Measurements from ENCODE around the gene BTN2A1. TPM values are rescaled to one million over a fixed set of nuclear protein-coding genes. Genes with fewer than 3 reads are reported as not detected.

The BTN2A1 gene
- total and polyA plus RNA-seq, 9 of the 15 experiments (the other 6 are each of a cell fraction or from before 2014, with no cell fraction given): 6.7 to 22.1 (median 16.4) TPM

GRCh38 chr6:26452631-26453235 is 5.0 kb upstream of the BTN2A1 start:
- no peak overlapping the region for H3K27ac ChIP-seq (ENCODE audit: extremely low read depth, low read depth, low read length)
- no peak overlapping the region for H2AFZ ChIP-seq (ENCODE audit: low read depth, low read length)
- ChIA-PET CTCF (ENCODE audit: low intra/inter-chr PET ratio) (no interaction called here), POLR2A (interaction anchor here (0.7 to 1.4 kb wide), 2 partner anchors 12 to 21 kb away, joined by 4 read pairs; no protein-coding TSS in a partner anchor)
- BruUV-seq (replicated peaks): no TSS peak
- no peak overlapping the region for H3K4me3 ChIP-seq
- peaks cover 0 to 10% of the 10 kb centered on the region in 2 experiments; a peak in 3 of 5 replicates for H3K4me1 ChIP-seq (replicated peaks in 1 of 2; ENCODE audit: control insufficient read depth in 2 of 2, insufficient read depth in 2 of 2, low read length in 2 of 2)
- H3K4me2 ChIP-seq (ENCODE audit: insufficient read depth, low read length): no peak overlapping the region
- DNase-seq (ENCODE audit: extremely low read depth in 1 of 4, low spot score in 3 of 4) (no peak), ATAC-seq (no peak), FAIRE-seq (no peak)
- H3K79me2 ChIP-seq (ENCODE audit: control insufficient read depth, insufficient read depth, low read length): peaks cover under 1% of the 10 kb centered on the region; the same call in 1 of the 3 replicates
- no peak for TF ChIP-seq HNRNPH1 (optimal IDR thresholded peaks at IDR 0.05; ENCODE audit: low read depth, low read length)
- peak; percentile 21; the same call in 1 of the 2 replicates for TF ChIP-seq TFE3 (CRISPR knock-in tag; IDR thresholded peaks at IDR 0.05)
- in situ Hi-C loops (cut with MboI) (no loop called here), intact Hi-C loops (cut with micrococcal nuclease) (no loop called here)
- H3K9me1 ChIP-seq (ENCODE audit: control insufficient read depth, insufficient read depth, low read length): no peaks in the 10 kb centered on the region
- H4K20me1 ChIP-seq (replicated peaks; ENCODE audit: control insufficient read depth, insufficient read depth, low read length): no peaks in the 10 kb centered on the region
- H3K9me3 ChIP-seq (replicated peaks; ENCODE audit: control insufficient read depth, insufficient read depth, low read depth, low read length): no peaks in the 10 kb centered on the region
- WGBS (ENCODE audit: insufficient coverage, low coverage, missing lambda C conversion rate): 36% methylated on average over 1 of the region's 1 CpG
- no peaks in the 10 kb centered on the region for H3K27me3 ChIP-seq (ENCODE audit: control insufficient read depth in 2 of 2, insufficient read depth in 2 of 2, low read length in 2 of 2)
- no peak overlapping the region for H3K9ac ChIP-seq (ENCODE audit: insufficient read depth in 1 of 2, low read depth in 2 of 2, low read length in 2 of 2)
- H3K36me3 ChIP-seq (ENCODE audit: control insufficient read depth, insufficient read depth, low read length): no peaks in the 10 kb centered on the region

DNA sequence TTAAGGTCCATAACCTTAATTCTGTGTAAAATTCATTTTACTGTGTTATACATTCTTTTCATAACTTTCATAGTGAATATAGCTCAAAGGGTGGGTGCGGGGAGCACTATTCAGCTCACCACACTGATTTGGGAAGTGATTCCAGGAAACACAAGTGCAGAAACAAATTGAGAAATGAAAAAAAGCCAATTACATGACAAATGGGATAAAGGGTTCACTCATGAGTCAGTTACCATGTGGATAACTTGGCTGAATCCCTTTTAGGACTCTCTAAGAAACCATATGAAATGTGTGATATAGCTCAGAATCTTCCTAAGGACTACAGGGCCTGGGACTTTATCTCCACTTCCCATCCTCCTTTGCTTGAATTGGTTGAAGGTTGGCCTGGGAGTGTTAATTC is 3.1 kb upstream of the BTN2A1 start:
- FAIRE-seq (no peak), DNase-seq (ENCODE audit: extremely low read depth in 1 of 4, low spot score in 3 of 4) (peak in 1 of 4 experiments; percentile 30), ATAC-seq (no peak)
- no TSS peak for BruUV-seq (replicated peaks)
- H3K27me3 ChIP-seq (ENCODE audit: control insufficient read depth in 2 of 2, insufficient read depth in 2 of 2, low read length in 2 of 2): no peaks in the 10 kb centered on the region
- H3K36me3 ChIP-seq (ENCODE audit: control insufficient read depth, insufficient read depth, low read length): peaks cover 7% of the 10 kb centered on the region
- POLR2A ChIA-PET: interaction anchor here (1.4 to 3.0 kb wide), 2 partner anchors 9 to 30 kb away, joined by 4 to 21 read pairs; no protein-coding TSS in a partner anchor
- CTCF ChIA-PET (ENCODE audit: low intra/inter-chr PET ratio): no interaction called here
- no peak overlapping the region for H3K4me2 ChIP-seq (ENCODE audit: insufficient read depth, low read length)
- no peak overlapping the region for H3K27ac ChIP-seq (ENCODE audit: extremely low read depth, low read depth, low read length)
- H3K9ac ChIP-seq (ENCODE audit: insufficient read depth in 1 of 2, low read depth in 2 of 2, low read length in 2 of 2): no peak overlapping the region
- no peak overlapping the region for H2AFZ ChIP-seq (ENCODE audit: low read depth, low read length)
- no peak for TF ChIP-seq ZNF707 (CRISPR knock-in tag; conservative IDR thresholded peaks at IDR 0.05)
- no peak for TF ChIP-seq ZNF408 (CRISPR knock-in tag; IDR thresholded peaks at IDR 0.05; ENCODE audit: low read depth)
- TF ChIP-seq ZNF436 (CRISPR knock-in tag; IDR thresholded peaks at IDR 0.05): no peak
- intact Hi-C loops (cut with micrococcal nuclease) (no loop called here), in situ Hi-C loops (cut with MboI) (no loop called here)
- H3K9me1 ChIP-seq (ENCODE audit: control insufficient read depth, insufficient read depth, low read length): no peaks in the 10 kb centered on the region
- H3K4me1 ChIP-seq (replicated peaks in 1 of 2; ENCODE audit: control insufficient read depth in 2 of 2, insufficient read depth in 2 of 2, low read length in 2 of 2): peaks cover 6 to 14% of the 10 kb centered on the region in 2 experiments; a peak in 3 of 5 replicates
- H3K79me2 ChIP-seq (ENCODE audit: control insufficient read depth, insufficient read depth, low read length): peaks cover 20% of the 10 kb centered on the region
- H4K20me1 ChIP-seq (replicated peaks; ENCODE audit: control insufficient read depth, insufficient read depth, low read length): no peaks in the 10 kb centered on the region
- 77% methylated on average over 1 of the region's 1 CpG for WGBS (ENCODE audit: insufficient coverage, low coverage, missing lambda C conversion rate)
- H3K9me3 ChIP-seq (replicated peaks; ENCODE audit: control insufficient read depth, insufficient read depth, low read depth, low read length): no peaks in the 10 kb centered on the region
- no peak overlapping the region for H3K4me3 ChIP-seq
